Naive thymus-derived CD4-positive, alpha-beta T cell (primary cell): ENCODE data around the gene CCDC33. TPM values are rescaled to one million over a fixed set of nuclear protein-coding genes. Genes with fewer than 3 reads are reported as not detected.
"Not testable (repeated sequence)": the region's sequence is repeated elsewhere in the genome, so short reads cannot be mapped to it uniquely, and the experiment has no call there.

Experiments used
- ATAC-seq: fragments of 150-1000 bp; cut with Tn5 transposase; 2 replicates; pipeline ENCODE4 v1.10.0; 2021; ENCODE audit warnings: mild to moderate bottlenecking, moderate library complexity
- CTCF ChIA-PET: fragments of 350-600 bp; sonication (Branson Sonifier 250); formaldehyde crosslinking; loops from one replicate; lab custom pipeline; 2021; ENCODE audit warnings: antibody characterized with exemption; lab: Charles Lee
- POLR2A ChIA-PET: fragments of 350-600 bp; sonication (Branson Sonifier 250); formaldehyde crosslinking; loops from one replicate; lab custom pipeline; 2021; ENCODE audit warnings: antibody characterized with exemption, inconsistent platforms; lab: Charles Lee
- DNase-seq, 9 donors: peaks; one replicate each; pipeline versions ENCODE4 v3.0.0 to v3.0.0-alpha.2; 2020 to 2022; ENCODE audit warnings: mixed read lengths in 1 of 9
- H3K27ac ChIP-seq: one replicate; pipeline ENCODE4 v1.7.0; 2013; ENCODE audit warnings: mild to moderate bottlenecking, low read depth, low read length, moderate library complexity
- H3K27me3 ChIP-seq, 2 donors: one replicate each; pipeline ENCODE4 v1.7.0; 2013; ENCODE audit warnings: low read length in 2 of 2, mild to moderate bottlenecking in 2 of 2, moderate library complexity in 2 of 2; ENCODE audit not compliant: control insufficient read depth in 2 of 2, insufficient read depth in 2 of 2
- H3K36me3 ChIP-seq, 3 experiments: 1 replicate in 2 of 3; 2 replicates in 1 of 3; pipeline ENCODE4 v1.7.0; 2013; ENCODE audit warnings: low read length in 3 of 3, mild to moderate bottlenecking in 3 of 3, moderate library complexity in 1 of 3; ENCODE audit not compliant: insufficient read depth in 3 of 3, control insufficient read depth in 2 of 3
- H3K4me1 ChIP-seq, 2 donors: one replicate each; pipeline ENCODE4 v1.7.0; 2013; ENCODE audit warnings: low read length in 2 of 2, mild to moderate bottlenecking in 2 of 2, moderate library complexity in 1 of 2; ENCODE audit not compliant: control insufficient read depth in 2 of 2, insufficient read depth in 2 of 2
- H3K4me3 ChIP-seq: 2 replicates; pipeline ENCODE4 v1.7.0; 2013; ENCODE audit warnings: mild to moderate bottlenecking, low read length
- H3K9me3 ChIP-seq, 3 experiments: 1 replicate in 2 of 3; 2 replicates in 1 of 3; pipeline ENCODE4 v1.7.0; 2013; ENCODE audit warnings: low read length in 3 of 3; ENCODE audit not compliant: control insufficient read depth in 2 of 3
- H3K27ac Mint-ChIP-seq, 9 donors: one replicate each; pipeline ENCODE4 v1.8.0; 2020 to 2022; ENCODE audit warnings: mixed read lengths in 9 of 9, mild to moderate bottlenecking in 8 of 9, moderate library complexity in 5 of 9, inconsistent platforms in 2 of 9
- H3K27me3 Mint-ChIP-seq, 5 donors: one replicate each; pipeline ENCODE4 v1.8.0; 2021 to 2022; ENCODE audit warnings: mixed read lengths in 5 of 5, mild to moderate bottlenecking in 1 of 5
- H3K36me3 Mint-ChIP-seq, 5 donors: one replicate each; pipeline ENCODE4 v1.8.0; 2020 to 2022; ENCODE audit warnings: mixed read lengths in 5 of 5, mild to moderate bottlenecking in 3 of 5, inconsistent platforms in 1 of 5
- H3K4me1 Mint-ChIP-seq, 7 donors: one replicate each; pipeline ENCODE4 v1.8.0; 2020 to 2022; ENCODE audit warnings: mixed read lengths in 7 of 7, mild to moderate bottlenecking in 3 of 7, inconsistent platforms in 1 of 7
- H3K4me3 Mint-ChIP-seq, 10 donors: one replicate each; pipeline ENCODE4 v1.8.0; 2020 to 2022; ENCODE audit warnings: mild to moderate bottlenecking in 10 of 10, mixed read lengths in 10 of 10, moderate library complexity in 6 of 10, inconsistent platforms in 2 of 10
- H3K9me3 Mint-ChIP-seq, 11 donors: one replicate each; pipeline ENCODE4 v1.8.0; 2020 to 2022; ENCODE audit warnings: mixed read lengths in 11 of 11, mild to moderate bottlenecking in 4 of 11, inconsistent platforms in 1 of 11, moderate library complexity in 1 of 11
- intact Hi-C, 2 donors: fragments of 100-400 bp; cut with micrococcal nuclease; formaldehyde crosslinking; loops; one replicate each; pipeline ENCODE4 v1.15.1; 2023
- polyA plus RNA-seq, 2 donors: library from polyadenylated mRNA; unstranded; fragments of 300-500 nt; fragmentation: Illumina TruSeq; gene quantifications; one replicate each; pipeline ENCODE4 v1.2.3, GENCODE V29; 2021
- total RNA-seq, 6 experiments: library from RNA in 5 of 6; stranded (reverse) in 5 of 6; gene quantifications; 1 replicate in 5 of 6; 2 replicates in 1 of 6; pipeline ENCODE4 v1.2.3 and lab custom pipeline; 2021 to 2026

Gene CCDC33
- total and polyA plus RNA-seq, 7 experiments from 2014 or later, result not detected

- no peak for ATAC-seq
- Mint-ChIP-seq H3K4me3 (no peak overlapping the region), H3K9me3 (peaks cover 0 to 19% (median 2%) of the 10 kb centered on the region in 11 donors)
Measured at GRCh38 chr15:74349241-74349778, 113.2 kb downstream of the CCDC33 start.

DNA sequence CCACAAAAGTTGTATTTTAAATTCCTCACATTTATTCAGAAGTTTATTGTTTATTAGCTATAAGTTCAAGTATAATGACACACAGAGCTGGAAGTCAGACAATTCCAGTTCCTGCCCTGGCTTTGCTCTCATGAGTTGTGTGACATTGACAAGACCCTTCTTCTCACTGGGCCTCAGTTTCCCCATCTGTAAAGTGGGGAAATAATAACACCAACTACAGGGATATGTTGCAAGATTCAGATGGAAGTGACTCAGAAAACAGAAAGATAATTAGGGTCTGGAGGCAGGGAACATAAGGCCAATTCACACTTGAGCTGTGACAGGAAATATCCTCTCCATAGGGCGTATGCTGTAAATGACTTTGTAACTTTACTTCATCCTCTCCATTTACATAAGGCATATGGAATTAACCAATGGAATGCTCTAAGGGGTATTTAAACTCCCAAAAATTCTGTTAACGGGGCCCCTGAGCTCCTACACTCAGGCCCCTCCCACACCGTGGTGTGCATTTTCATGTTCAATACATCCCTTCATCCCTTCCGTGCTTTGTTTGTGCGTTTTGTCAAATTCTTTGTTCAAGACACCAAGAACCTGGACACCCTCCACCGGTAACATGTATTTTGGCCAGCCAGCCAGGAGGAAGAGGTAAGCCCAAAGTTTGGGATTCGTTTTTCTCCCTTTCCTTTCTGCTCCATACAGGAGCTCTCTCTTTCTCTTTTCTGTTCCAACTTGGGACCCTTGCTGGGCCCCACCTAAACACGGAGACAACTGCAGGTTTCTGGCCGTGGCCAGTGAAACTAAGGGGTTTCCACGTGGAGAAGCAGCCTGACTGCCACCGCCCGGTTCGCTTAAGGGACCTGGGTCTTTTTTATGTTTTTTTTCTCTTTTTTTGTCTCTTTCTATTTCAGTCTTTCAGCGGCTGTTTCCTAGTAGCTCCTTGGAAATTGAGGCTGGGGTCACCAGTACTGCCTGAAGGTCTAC is 114.5 kb downstream of the CCDC33 start:
- H3K4me1 ChIP-seq, result no peaks in the 10 kb centered on the region
- H3K9me3 Mint-ChIP-seq, result peaks cover 0 to 32% (median 12%) of the 10 kb centered on the region in 11 donors
- no peak overlapping the region for H3K4me3 ChIP-seq
- no peak overlapping the region for H3K4me3 Mint-ChIP-seq
- peak overlapping the region in 1 of 9 donors; percentile 38 for H3K27ac Mint-ChIP-seq
- CTCF ChIA-PET, result no interaction called here
- intact Hi-C loops, result no loop called here
- POLR2A ChIA-PET, result no interaction called here
- peaks cover 2 to 13% (median 7%) of the 10 kb centered on the region in 5 donors for H3K36me3 Mint-ChIP-seq
- H3K9me3 ChIP-seq, result peaks cover 0 to 7% (median 0%) of the 10 kb centered on the region in 3 experiments
- H3K36me3 ChIP-seq, result no peaks in the 10 kb centered on the region
- ATAC-seq, result no peak
- H3K27ac ChIP-seq, result no peak overlapping the region
- DNase-seq, result no peak
- no peaks in the 10 kb centered on the region for H3K27me3 ChIP-seq
- peaks cover 6 to 33% (median 22%) of the 10 kb centered on the region in 5 donors for H3K27me3 Mint-ChIP-seq
- H3K4me1 Mint-ChIP-seq, result peaks cover 0 to 3% (median 0%) of the 10 kb centered on the region in 7 donors

More at GRCh38 chr15:74349241-74349778, 113.2 kb downstream of the CCDC33 start:
- peaks cover 0 to 5% (median 0%) of the 10 kb centered on the region in 5 donors for H3K36me3 Mint-ChIP-seq
- no peak for DNase-seq
- H3K36me3 ChIP-seq, result no peaks in the 10 kb centered on the region
- ChIA-PET POLR2A (no interaction called here), CTCF (no interaction called here)
- H3K27me3 Mint-ChIP-seq, result peaks cover 6 to 22% (median 9%) of the 10 kb centered on the region in 5 donors
- peaks cover 0 to 6% (median 0%) of the 10 kb centered on the region in 7 donors for H3K4me1 Mint-ChIP-seq
- intact Hi-C loops, result no loop called here
- no peaks in the 10 kb centered on the region for H3K4me1 ChIP-seq
- H3K27me3 ChIP-seq, result no peaks in the 10 kb centered on the region
- H3K27ac ChIP-seq, result no peak overlapping the region
- no peak overlapping the region for H3K27ac Mint-ChIP-seq
- H3K4me3 ChIP-seq, result no peak overlapping the region
- H3K9me3 ChIP-seq, result peaks cover 0 to 7% (median 0%) of the 10 kb centered on the region in 3 experiments

- ChIA-PET POLR2A (no interaction called here), CTCF (no interaction called here)
- H3K4me3 Mint-ChIP-seq, result no peak overlapping the region
Measured at GRCh38 chr15:74351670-74352069, 115.5 kb downstream of the CCDC33 start.

GRCh38 chr15:74352393-74352910 is 116.3 kb downstream of the CCDC33 start:
- H3K4me1 Mint-ChIP-seq, result no peaks in the 10 kb centered on the region
- H3K9me3 ChIP-seq, result peaks cover 0 to 7% (median 0%) of the 10 kb centered on the region in 3 experiments
- no peak for DNase-seq
- H3K36me3 ChIP-seq, result no peaks in the 10 kb centered on the region
- intact Hi-C loops, result no loop called here
- POLR2A ChIA-PET, result no interaction called here
- H3K4me1 ChIP-seq, result no peaks in the 10 kb centered on the region
- CTCF ChIA-PET, result interaction anchor here (0.9 kb wide), 1 partner anchor 8 kb away, joined by 3 read pairs; no protein-coding TSS in a partner anchor
- H3K4me3 ChIP-seq, result no peak overlapping the region
- H3K27ac ChIP-seq, result no peak overlapping the region
- H3K27me3 Mint-ChIP-seq, result peaks cover 6 to 36% (median 24%) of the 10 kb centered on the region in 5 donors
- H3K36me3 Mint-ChIP-seq, result peaks cover 2 to 12% (median 7%) of the 10 kb centered on the region in 5 donors
- no peaks in the 10 kb centered on the region for H3K27me3 ChIP-seq
- H3K9me3 Mint-ChIP-seq, result peaks cover 0 to 33% (median 12%) of the 10 kb centered on the region in 11 donors
- no peak for ATAC-seq
- no peak overlapping the region for H3K27ac Mint-ChIP-seq
- no peak overlapping the region for H3K4me3 Mint-ChIP-seq

More at GRCh38 chr15:74351670-74352069, 115.5 kb downstream of the CCDC33 start:
- no peaks in the 10 kb centered on the region for H3K27me3 ChIP-seq
- Mint-ChIP-seq H3K9me3 (peaks cover 0 to 33% (median 12%) of the 10 kb centered on the region in 11 donors), H3K27ac (no peak overlapping the region), H3K4me1 (no peaks in the 10 kb centered on the region), H3K36me3 (peaks cover 2 to 12% (median 7%) of the 10 kb centered on the region in 5 donors), H3K27me3 (peaks cover 6 to 36% (median 24%) of the 10 kb centered on the region in 5 donors)
- no peak overlapping the region for H3K27ac ChIP-seq
- H3K4me3 ChIP-seq, result no peak overlapping the region
- DNase-seq (no peak), ATAC-seq (no peak)
- intact Hi-C loops, result no loop called here
- H3K36me3 ChIP-seq, result no peaks in the 10 kb centered on the region
- no peaks in the 10 kb centered on the region for H3K4me1 ChIP-seq
- peaks cover 0 to 7% (median 0%) of the 10 kb centered on the region in 3 experiments for H3K9me3 ChIP-seq

- peaks cover 0 to 33% (median 12%) of the 10 kb centered on the region in 11 donors for H3K9me3 Mint-ChIP-seq
- H3K27me3 ChIP-seq, intact Hi-C loops, H3K4me1 Mint-ChIP-seq, H3K4me3 Mint-ChIP-seq, CTCF ChIA-PET, H3K4me1 ChIP-seq, H3K4me3 ChIP-seq, H3K36me3 ChIP-seq, ATAC-seq, DNase-seq, H3K27ac Mint-ChIP-seq, H3K27ac ChIP-seq, H3K9me3 ChIP-seq, POLR2A ChIA-PET: not testable (repeated sequence)
- H3K36me3 Mint-ChIP-seq, result peaks cover 2 to 12% (median 7%) of the 10 kb centered on the region in 5 donors
- H3K27me3 Mint-ChIP-seq, result peaks cover 6 to 36% (median 24%) of the 10 kb centered on the region in 5 donors
Measured at GRCh38 chr15:74353992-74354391, 117.9 kb downstream of the CCDC33 start.

DNA sequence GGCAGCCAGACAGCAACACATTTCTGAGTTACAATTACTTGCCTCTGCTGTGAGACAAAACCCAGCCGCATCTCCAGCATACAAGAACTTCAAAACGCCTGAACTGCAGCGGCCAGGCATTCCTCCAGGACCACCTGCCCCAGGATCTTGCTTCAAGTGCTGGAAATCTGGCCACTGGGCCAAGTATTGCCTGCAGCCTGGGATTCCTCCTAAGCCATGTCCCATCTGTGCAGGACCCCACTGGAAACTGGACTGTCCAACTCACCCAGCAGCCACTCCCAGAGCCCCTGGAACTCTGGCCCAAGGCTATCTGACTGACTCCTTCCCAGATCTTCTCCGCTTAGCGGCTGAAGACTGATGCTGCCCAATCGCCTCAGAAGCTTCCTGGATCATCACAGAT is 119.9 kb downstream of the CCDC33 start:
- Mint-ChIP-seq H3K27me3 (peaks cover 6 to 31% (median 24%) of the 10 kb centered on the region in 5 donors), H3K9me3 (peaks cover 0 to 33% (median 12%) of the 10 kb centered on the region in 11 donors), H3K36me3 (peaks cover 2 to 12% (median 7%) of the 10 kb centered on the region in 5 donors)
- DNase-seq, H3K4me1 Mint-ChIP-seq, H3K27me3 ChIP-seq, H3K27ac Mint-ChIP-seq, POLR2A ChIA-PET, H3K9me3 ChIP-seq, H3K4me3 ChIP-seq, CTCF ChIA-PET, intact Hi-C loops, ATAC-seq, H3K4me1 ChIP-seq, H3K4me3 Mint-ChIP-seq, H3K27ac ChIP-seq, H3K36me3 ChIP-seq: not testable (repeated sequence)
